ENCODE results near the gene TESK2. TPM values are rescaled to one million over a fixed set of nuclear protein-coding genes. Genes with fewer than 3 reads are reported as not detected.
"Not testable (repeated sequence)": the region's sequence is repeated elsewhere in the genome, so short reads cannot be mapped to it uniquely, and the experiment has no call there.

TESK2 gene
- total and polyA plus RNA-seq, 2 of the 13 experiments (the other 11 are each of a cell fraction or from before 2014, with no cell fraction given): 5.5 to 9.6 TPM

GRCh38 chr1:45473302-45473701 lies 17.7 kb downstream of the TESK2 start:
- no peaks in the 10 kb centered on the region for H3K27me3 ChIP-seq (ENCODE audit: control insufficient read depth in 1 of 2, insufficient read depth in 2 of 2, low read length in 2 of 2)
- H2AFZ ChIP-seq (ENCODE audit: low read length): no peak overlapping the region
- ChIA-PET CTCF (ENCODE audit: low intra/inter-chr PET ratio, low total read pairs) (no interaction called here), POLR2A (no interaction called here)
- no TSS peak for BruUV-seq (replicated peaks)
- ATAC-seq (no peak), FAIRE-seq (no peak), DNase-seq (ENCODE audit: low spot score) (no peak)
- H3K27ac ChIP-seq (ENCODE audit: extremely low read length, insufficient read depth, low read length): no peak overlapping the region
- no peak overlapping the region for H3K4me3 ChIP-seq (replicated peaks in 1 of 3; ENCODE audit: insufficient read depth in 1 of 3, low read depth in 2 of 3, low read length in 3 of 3)
- H4K20me1 ChIP-seq (ENCODE audit: insufficient read depth, low read length): no peaks in the 10 kb centered on the region
- 95% methylated on average over 2 of the region's 2 CpGs for WGBS (ENCODE audit: low lambda C conversion rate)
- no peaks in the 10 kb centered on the region for H3K9me3 ChIP-seq (ENCODE audit: low read length)
- no peak overlapping the region for H3K4me2 ChIP-seq (ENCODE audit: low read depth, low read length)
- H3K36me3 ChIP-seq (replicated peaks in 1 of 2; ENCODE audit: control insufficient read depth in 1 of 2, insufficient read depth in 2 of 2, low read length in 2 of 2): no peaks in the 10 kb centered on the region
- H3K9ac ChIP-seq (ENCODE audit: insufficient read depth, low read depth, low read length): no peak overlapping the region
- intact Hi-C loops (cut with micrococcal nuclease; ENCODE audit: unreplicated experiment) (no loop called here), in situ Hi-C loops (cut with HindIII; ENCODE audit: extremely low pct_ligation_motif_present, low pct_unique_long_range_greater_than_20kb) (no loop called here)
- peaks cover 4% of the 10 kb centered on the region; the same call in 1 of the 2 replicates for H3K4me1 ChIP-seq (ENCODE audit: insufficient read depth, low read length)
- H3K79me2 ChIP-seq (ENCODE audit: insufficient read depth, low read length): no peaks in the 10 kb centered on the region
- TF ChIP-seq MTA1 (CRISPR knock-in tag; IDR thresholded peaks at IDR 0.05; ENCODE audit: borderline replicate concordance) (no peak), TCF7 (IDR thresholded peaks at IDR 0.05; ENCODE audit: low read depth) (no peak), RBFOX2 (IDR thresholded peaks at IDR 0.05; ENCODE audit: low read depth, low read length) (no peak), JDP2 (CRISPR knock-in tag; IDR thresholded peaks at IDR 0.05; ENCODE audit: borderline replicate concordance) (no peak), FOXK1 (CRISPR knock-in tag; IDR thresholded peaks at IDR 0.05; ENCODE audit: borderline replicate concordance, low read depth) (no peak), CREM (IDR thresholded peaks at IDR 0.05) (no peak), CREM (CRISPR knock-in tag; IDR thresholded peaks at IDR 0.05) (no peak), ZNF761 (CRISPR knock-in tag; conservative IDR thresholded peaks at IDR 0.05) (no peak)

- CTCF ChIA-PET (ENCODE audit: low intra/inter-chr PET ratio, low total read pairs): no interaction called here
- H3K36me3 ChIP-seq (replicated peaks in 1 of 2; ENCODE audit: control insufficient read depth in 1 of 2, insufficient read depth in 2 of 2, low read length in 2 of 2): no peaks in the 10 kb centered on the region
- H4K20me1 ChIP-seq (ENCODE audit: insufficient read depth, low read length): no peaks in the 10 kb centered on the region
- TF ChIP-seq ZNF546 (CRISPR knock-in tag; conservative IDR thresholded peaks at IDR 0.05): no peak
- no peak for DNase-seq (ENCODE audit: low spot score)
- no peaks in the 10 kb centered on the region for H3K4me1 ChIP-seq (ENCODE audit: insufficient read depth, low read length)
- no peaks in the 10 kb centered on the region for H3K79me2 ChIP-seq (ENCODE audit: insufficient read depth, low read length)
- POLR2A ChIA-PET: interaction anchor here (0.5 kb wide), 1 partner anchor 72 kb away, joined by 3 read pairs; no protein-coding TSS in a partner anchor
- no peak overlapping the region for H3K4me2 ChIP-seq (ENCODE audit: low read depth, low read length)
- H3K27me3 ChIP-seq (ENCODE audit: control insufficient read depth in 1 of 2, insufficient read depth in 2 of 2, low read length in 2 of 2): no peaks in the 10 kb centered on the region
- 70% methylated on average over 2 of the region's 2 CpGs for WGBS (ENCODE audit: low lambda C conversion rate)
- intact Hi-C loops (cut with micrococcal nuclease; ENCODE audit: unreplicated experiment) (no loop called here), in situ Hi-C loops (cut with HindIII; ENCODE audit: extremely low pct_ligation_motif_present, low pct_unique_long_range_greater_than_20kb) (no loop called here)
- FAIRE-seq: no peak
- BruUV-seq (replicated peaks): no TSS peak
- H3K9me3 ChIP-seq (ENCODE audit: low read length): no peaks in the 10 kb centered on the region
- no peak overlapping the region for H3K4me3 ChIP-seq (replicated peaks in 1 of 3; ENCODE audit: insufficient read depth in 1 of 3, low read depth in 2 of 3, low read length in 3 of 3)
- no peak for ATAC-seq
- no peak overlapping the region for H2AFZ ChIP-seq (ENCODE audit: low read length)
- H3K27ac ChIP-seq (ENCODE audit: extremely low read length, insufficient read depth, low read length): no peak overlapping the region
- H3K9ac ChIP-seq (ENCODE audit: insufficient read depth, low read depth, low read length): no peak overlapping the region
Measured at GRCh38 chr1:45470306-45470798, 20.6 kb downstream of the TESK2 start.

GRCh38 chr1:45467353-45467752 lies 23.6 kb downstream of the TESK2 start:
- CTCF ChIA-PET (ENCODE audit: low intra/inter-chr PET ratio, low total read pairs); H3K9ac ChIP-seq (ENCODE audit: insufficient read depth, low read depth, low read length); BruUV-seq (replicated peaks); H3K36me3 ChIP-seq (replicated peaks in 1 of 2; ENCODE audit: control insufficient read depth in 1 of 2, insufficient read depth in 2 of 2, low read length in 2 of 2); H3K4me2 ChIP-seq (ENCODE audit: low read depth, low read length); in situ Hi-C loops (cut with HindIII; ENCODE audit: extremely low pct_ligation_motif_present, low pct_unique_long_range_greater_than_20kb); DNase-seq (ENCODE audit: low spot score); H3K4me1 ChIP-seq (ENCODE audit: insufficient read depth, low read length); FAIRE-seq; H3K27ac ChIP-seq (ENCODE audit: extremely low read length, insufficient read depth, low read length); H3K9me3 ChIP-seq (ENCODE audit: low read length); ATAC-seq; intact Hi-C loops (cut with micrococcal nuclease; ENCODE audit: unreplicated experiment); H2AFZ ChIP-seq (ENCODE audit: low read length); H3K79me2 ChIP-seq (ENCODE audit: insufficient read depth, low read length); H3K27me3 ChIP-seq (ENCODE audit: control insufficient read depth in 1 of 2, insufficient read depth in 2 of 2, low read length in 2 of 2); H3K4me3 ChIP-seq (replicated peaks in 1 of 3; ENCODE audit: insufficient read depth in 1 of 3, low read depth in 2 of 3, low read length in 3 of 3); POLR2A ChIA-PET; H4K20me1 ChIP-seq (ENCODE audit: insufficient read depth, low read length): not testable (repeated sequence)
- 96% methylated on average over 9 of the region's 9 CpGs for WGBS (ENCODE audit: low lambda C conversion rate)
